PC-9 (cell line): Measurements from ENCODE around the gene THY1. TPM values are rescaled to one million over a fixed set of nuclear protein-coding genes. Genes with fewer than 3 reads are reported as not detected.
"Not testable (repeated sequence)": the region's sequence is repeated elsewhere in the genome, so short reads cannot be mapped to it uniquely, and the experiment has no call there.

ENCODE experiments used
- BruUV-seq: library from RNA; stranded (reverse); fragments of 400-500 nt; replicated peaks from 2 replicates; lab custom pipeline; 2021; lab: Mats Ljungman, UMichigan
- CTCF ChIA-PET: fragments of 300-600 bp; sonication (Branson Sonifier 250); formaldehyde crosslinking; loops from one replicate; lab custom pipeline; 2022; ENCODE audit warnings: antibody characterized with exemption; lab: Charles Lee
- POLR2A ChIA-PET: fragments of 300-600 bp; sonication (Branson Sonifier 250); formaldehyde crosslinking; loops from one replicate; lab custom pipeline; 2022; ENCODE audit warnings: antibody characterized with exemption; ENCODE audit not compliant: unreplicated experiment; lab: Charles Lee
- DNase-seq, 2 experiments: peaks; one replicate each; pipeline versions ENCODE4 v3.0.0 to v3.0.0-alpha.2; 2015 to 2022; ENCODE audit warnings: mixed read lengths in 1 of 2
- H2AFZ ChIP-seq: fragments of 200-600 bp; sonication (generic); 2 replicates; pipeline ENCODE4 v1.8.1; 2017; ENCODE audit warnings: antibody characterized with exemption
- H3F3A ChIP-seq: fragments of 200-600 bp; sonication (generic); 2 replicates; pipeline ENCODE4 v1.8.1; 2017; ENCODE audit warnings: antibody characterized with exemption, mild to moderate bottlenecking, low read depth; ENCODE audit not compliant: insufficient read depth
- H3K27ac ChIP-seq: fragments of 200-600 bp; sonication (generic); 2 replicates; pipeline ENCODE4 v1.6.1; 2016; ENCODE audit warnings: mixed run types
- H3K27me3 ChIP-seq: fragments of 200-600 bp; sonication (generic); 2 replicates; pipeline ENCODE4 v1.6.1; 2016; ENCODE audit warnings: low read depth, mixed run types; ENCODE audit not compliant: insufficient read depth
- H3K36me3 ChIP-seq: fragments of 200-600 bp; sonication (generic); 2 replicates; pipeline ENCODE4 v1.6.1; 2016; ENCODE audit warnings: low read depth, mixed run types
- H3K4me1 ChIP-seq: fragments of 200-600 bp; sonication (generic); replicated peaks from 2 replicates; pipeline ENCODE4 v1.6.1; 2016; ENCODE audit warnings: mixed run types; ENCODE audit not compliant: insufficient read depth
- H3K4me2 ChIP-seq: fragments of 200-600 bp; sonication (generic); 2 replicates; pipeline ENCODE4 v1.6.1; 2017; ENCODE audit warnings: mixed run types
- H3K4me3 ChIP-seq: fragments of 200-600 bp; sonication (generic); 2 replicates; pipeline ENCODE4 v1.6.1; 2016; ENCODE audit warnings: mixed run types
- H3K79me2 ChIP-seq: fragments of 200-600 bp; sonication (generic); 2 replicates; pipeline ENCODE4 v1.6.1; 2017; ENCODE audit warnings: low read depth, mixed run types
- H3K9me2 ChIP-seq: fragments of 200-600 bp; sonication (generic); 2 replicates; pipeline ENCODE4 v1.8.1; 2017; ENCODE audit warnings: mild to moderate bottlenecking; ENCODE audit not compliant: insufficient read depth
- H3K9me3 ChIP-seq: fragments of 200-600 bp; sonication (generic); 2 replicates; pipeline ENCODE4 v1.8.1; 2016; ENCODE audit warnings: low read depth; ENCODE audit not compliant: insufficient read depth
- H4K20me1 ChIP-seq: fragments of 200-600 bp; sonication (generic); 2 replicates; pipeline ENCODE4 v1.8.1; 2017; ENCODE audit not compliant: insufficient read depth
- EZH2 ChIP-seq: fragments of 200-600 bp; sonication (generic); IDR thresholded peaks from 2 replicates; pipeline ENCODE4 v1.8.0; 2017; ENCODE audit warnings: antibody characterized with exemption, low read depth
- intact Hi-C: fragments of 100-400 bp; cut with micrococcal nuclease; formaldehyde crosslinking; loops from one replicate; pipeline ENCODE4 v1.10.0; 2022; ENCODE audit not compliant: unreplicated experiment
- total RNA-seq: library from RNA; stranded (reverse); gene quantifications from 2 replicates; pipeline ENCODE4 v1.2.3, GENCODE V29; 2021
- TF ChIP-seq, protein P1 (sequence below): fragments of 200-600 bp; sonication (generic); conservative IDR thresholded peaks from 2 replicates; pipeline ENCODE4 v1.6.1; 2017; ENCODE audit warnings: mixed run types, antibody characterized with exemption, mild to moderate bottlenecking, moderate library complexity

Gene THY1
- total RNA-seq, 1 experiment from 2014 or later: not detected

DNA sequence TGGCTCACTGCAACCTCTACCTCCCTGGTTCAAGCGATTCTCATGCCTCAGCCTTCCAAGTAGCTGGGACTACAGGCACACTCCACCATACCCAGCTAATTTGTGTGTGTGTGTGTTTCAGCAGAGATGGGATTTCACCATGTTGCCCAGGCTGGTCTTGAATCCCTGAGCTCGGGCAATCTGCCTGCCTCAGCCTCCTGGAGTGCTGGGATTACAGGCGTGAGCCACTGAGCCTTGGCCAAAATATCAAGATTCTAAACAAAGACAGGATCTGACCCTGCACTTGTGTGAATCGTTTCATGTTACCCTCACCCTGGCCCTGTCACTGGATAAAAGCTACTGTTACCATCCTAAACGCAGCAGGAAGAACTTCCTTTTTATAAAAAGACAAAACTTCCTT lies 15.6 kb upstream of the THY1 start:
- H3F3A ChIP-seq: no peaks in the 10 kb centered on the region
- no peak overlapping the region for H2AFZ ChIP-seq
- H3K27me3 ChIP-seq: no peaks in the 10 kb centered on the region
- no peaks in the 10 kb centered on the region for H3K9me3 ChIP-seq
- ChIA-PET POLR2A (interaction anchor here (0.6 kb wide), 1 partner anchor 81 kb away, joined by 4 read pairs; no protein-coding TSS in a partner anchor), CTCF (interaction anchor here (0.5 to 0.6 kb wide), 2 partner anchors 91 to 93 kb away, joined by 3 read pairs; no protein-coding TSS in a partner anchor)
- no peaks in the 10 kb centered on the region for H3K79me2 ChIP-seq
- H3K4me1 ChIP-seq: 0 out of 2 replicates have a peak, but pooled peaks cover under 1% of the 10 kb centered on the region
- no peak overlapping the region for H3K27ac ChIP-seq
- DNase-seq: no peak
- intact Hi-C loops: no loop called here
- H4K20me1 ChIP-seq: no peaks in the 10 kb centered on the region
- H3K9me2 ChIP-seq: no peaks in the 10 kb centered on the region
- TF ChIP-seq, protein P1, sequence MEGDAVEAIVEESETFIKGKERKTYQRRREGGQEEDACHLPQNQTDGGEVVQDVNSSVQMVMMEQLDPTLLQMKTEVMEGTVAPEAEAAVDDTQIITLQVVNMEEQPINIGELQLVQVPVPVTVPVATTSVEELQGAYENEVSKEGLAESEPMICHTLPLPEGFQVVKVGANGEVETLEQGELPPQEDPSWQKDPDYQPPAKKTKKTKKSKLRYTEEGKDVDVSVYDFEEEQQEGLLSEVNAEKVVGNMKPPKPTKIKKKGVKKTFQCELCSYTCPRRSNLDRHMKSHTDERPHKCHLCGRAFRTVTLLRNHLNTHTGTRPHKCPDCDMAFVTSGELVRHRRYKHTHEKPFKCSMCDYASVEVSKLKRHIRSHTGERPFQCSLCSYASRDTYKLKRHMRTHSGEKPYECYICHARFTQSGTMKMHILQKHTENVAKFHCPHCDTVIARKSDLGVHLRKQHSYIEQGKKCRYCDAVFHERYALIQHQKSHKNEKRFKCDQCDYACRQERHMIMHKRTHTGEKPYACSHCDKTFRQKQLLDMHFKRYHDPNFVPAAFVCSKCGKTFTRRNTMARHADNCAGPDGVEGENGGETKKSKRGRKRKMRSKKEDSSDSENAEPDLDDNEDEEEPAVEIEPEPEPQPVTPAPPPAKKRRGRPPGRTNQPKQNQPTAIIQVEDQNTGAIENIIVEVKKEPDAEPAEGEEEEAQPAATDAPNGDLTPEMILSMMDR: no peak
- TF ChIP-seq EZH2: no peak
- H3K4me3 ChIP-seq: no peak overlapping the region
- no peak overlapping the region for H3K4me2 ChIP-seq
- BruUV-seq: no TSS peak
- H3K36me3 ChIP-seq: no peaks in the 10 kb centered on the region

DNA sequence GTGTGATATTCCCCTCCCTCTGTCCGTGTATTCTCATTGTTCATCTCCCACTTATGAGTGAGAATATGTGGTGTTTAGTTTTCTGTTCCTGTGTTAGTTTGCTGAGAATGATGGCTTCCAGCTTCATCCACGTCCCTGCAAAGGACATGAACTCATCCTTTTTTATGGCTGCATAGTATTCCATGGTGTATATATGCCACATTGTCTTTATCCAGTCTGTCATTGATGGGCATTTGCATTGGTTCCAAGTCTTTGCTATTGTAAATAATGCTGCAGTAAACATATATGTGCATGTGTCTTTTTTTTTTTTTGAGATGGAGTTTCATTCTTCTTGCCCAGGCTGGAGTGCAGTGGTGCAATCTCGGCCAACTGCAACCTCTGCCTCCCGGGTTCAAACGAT lies 14.5 kb upstream of the THY1 start:
- CTCF ChIA-PET, H3K4me3 ChIP-seq, DNase-seq, H3K27me3 ChIP-seq, H3K36me3 ChIP-seq, H3F3A ChIP-seq, intact Hi-C loops, H3K4me2 ChIP-seq, H3K9me2 ChIP-seq, H3K27ac ChIP-seq, BruUV-seq, H3K9me3 ChIP-seq, H4K20me1 ChIP-seq, POLR2A ChIA-PET, H3K79me2 ChIP-seq, H2AFZ ChIP-seq: not testable (repeated sequence)
- H3K4me1 ChIP-seq: peaks cover 11% of the 10 kb centered on the region

DNA sequence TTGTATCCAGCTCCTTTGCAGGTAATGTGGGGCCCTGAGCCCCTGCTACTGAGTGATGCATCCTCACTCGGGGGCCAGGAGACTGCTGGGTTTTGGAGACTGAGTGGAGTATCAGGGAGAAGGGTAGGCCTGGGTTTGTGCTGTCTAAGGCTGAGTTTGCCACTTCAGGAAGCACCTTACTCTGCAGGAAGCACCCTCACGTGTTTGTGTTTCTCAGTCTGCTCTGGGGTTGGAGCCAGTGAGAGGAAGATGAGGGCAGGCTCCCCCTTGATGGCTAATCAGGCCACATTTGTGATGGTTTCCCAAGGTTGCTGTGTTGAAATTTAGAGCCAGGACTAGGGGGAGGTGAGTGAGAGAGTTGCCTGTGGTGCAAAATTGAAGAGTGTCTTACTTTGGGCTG lies 13.7 kb upstream of the THY1 start:
- ChIA-PET POLR2A (no interaction called here), CTCF (no interaction called here)
- TF ChIP-seq EZH2: no peak
- TF ChIP-seq, protein P1: no peak
- Histone ChIP-seq H3K36me3 (no peaks in the 10 kb centered on the region), H3K4me2 (no peak overlapping the region), H3K9me3 (no peaks in the 10 kb centered on the region), H3K4me1 (peaks cover 17% of the 10 kb centered on the region), H3F3A (no peaks in the 10 kb centered on the region; the same call in 1 of the 2 replicates), H3K4me3 (no peak overlapping the region), H4K20me1 (no peaks in the 10 kb centered on the region), H3K9me2 (no peaks in the 10 kb centered on the region), H3K79me2 (no peaks in the 10 kb centered on the region), H3K27ac (no peak overlapping the region), H3K27me3 (no peaks in the 10 kb centered on the region), H2AFZ (no peak overlapping the region)
- no peak for DNase-seq
- intact Hi-C loops: no loop called here
- no TSS peak for BruUV-seq

DNA sequence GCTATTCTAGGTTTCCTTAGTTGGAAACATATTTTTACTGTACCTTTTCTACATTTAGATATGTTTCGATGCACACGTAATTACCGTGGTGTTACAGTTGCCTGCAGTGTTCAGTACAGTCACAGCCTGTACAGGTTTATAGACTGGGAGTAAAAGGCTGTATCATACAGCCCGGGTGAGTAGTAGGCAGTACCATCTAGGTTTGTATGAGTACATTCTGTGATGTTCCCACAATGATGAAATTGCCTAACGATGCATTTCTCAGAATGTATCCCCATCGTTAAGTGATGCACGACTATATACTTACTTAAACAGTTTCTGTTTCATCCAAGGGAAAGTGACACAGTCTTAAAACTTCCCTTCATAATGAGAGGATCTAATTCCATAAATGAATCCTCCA lies 13.1 kb upstream of the THY1 start:
- Histone ChIP-seq H3K27me3 (no peaks in the 10 kb centered on the region), H4K20me1 (no peaks in the 10 kb centered on the region), H3K4me3 (no peak overlapping the region), H3F3A (no peaks in the 10 kb centered on the region; the same call in 1 of the 2 replicates), H3K79me2 (no peaks in the 10 kb centered on the region), H3K4me2 (no peak overlapping the region), H2AFZ (no peak overlapping the region), H3K9me2 (no peaks in the 10 kb centered on the region), H3K9me3 (no peaks in the 10 kb centered on the region), H3K27ac (no peak overlapping the region), H3K36me3 (no peaks in the 10 kb centered on the region), H3K4me1 (peaks cover 17% of the 10 kb centered on the region)
- no TSS peak for BruUV-seq
- POLR2A ChIA-PET: no interaction called here
- intact Hi-C loops: no loop called here
- no peak for TF ChIP-seq EZH2
- TF ChIP-seq, protein P1: no peak
- CTCF ChIA-PET: no interaction called here
- DNase-seq: no peak
